KOPT-K1 (cell line): Measurements from ENCODE around the gene OTX2.

ENCODE experiments used
- H3K27ac ChIP-seq: fragments of 200-600 bp; sonication (generic); 2 replicates; pipeline ENCODE4 v1.5.1; 2016; ENCODE audit warnings: antibody characterized with exemption, mild to moderate bottlenecking, low read depth, low read length; ENCODE audit not compliant: poor library complexity, severe bottlenecking
- H3K36me3 ChIP-seq: fragments of 200-600 bp; sonication (generic); 2 replicates; pipeline ENCODE4 v1.5.1; 2017; ENCODE audit warnings: antibody characterized with exemption, mild to moderate bottlenecking, low read length, moderate library complexity; ENCODE audit not compliant: insufficient read depth
- H3K9me3 ChIP-seq: fragments of 200-600 bp; sonication (generic); 2 replicates; pipeline ENCODE4 v1.5.1; 2017; ENCODE audit warnings: antibody characterized with exemption, low read length, mild to moderate bottlenecking; ENCODE audit not compliant: insufficient read depth, poor library complexity, severe bottlenecking

The OTX2 gene

GRCh38 chr14:56816574-56817391, 6.5 kb upstream of the OTX2 start:
- Histone ChIP-seq H3K36me3 (no peaks in the 10 kb centered on the region), H3K9me3 (peaks cover 12% of the 10 kb centered on the region), H3K27ac (no peak overlapping the region)

- peaks cover 17% of the 10 kb centered on the region for H3K9me3 ChIP-seq
- no peaks in the 10 kb centered on the region for H3K36me3 ChIP-seq
- H3K27ac ChIP-seq: no peak overlapping the region
Measured at GRCh38 chr14:56815745-56816144, 5.5 kb upstream of the OTX2 start.

GRCh38 chr14:56814969-56815700, 4.9 kb upstream of the OTX2 start:
- H3K9me3 ChIP-seq: peaks cover 17% of the 10 kb centered on the region
- no peak overlapping the region for H3K27ac ChIP-seq
- no peaks in the 10 kb centered on the region for H3K36me3 ChIP-seq

- Histone ChIP-seq H3K27ac (no peak overlapping the region), H3K36me3 (no peaks in the 10 kb centered on the region), H3K9me3 (peaks cover 17% of the 10 kb centered on the region)
Measured at GRCh38 chr14:56814519-56814959, 4.3 kb upstream of the OTX2 start.

DNA sequence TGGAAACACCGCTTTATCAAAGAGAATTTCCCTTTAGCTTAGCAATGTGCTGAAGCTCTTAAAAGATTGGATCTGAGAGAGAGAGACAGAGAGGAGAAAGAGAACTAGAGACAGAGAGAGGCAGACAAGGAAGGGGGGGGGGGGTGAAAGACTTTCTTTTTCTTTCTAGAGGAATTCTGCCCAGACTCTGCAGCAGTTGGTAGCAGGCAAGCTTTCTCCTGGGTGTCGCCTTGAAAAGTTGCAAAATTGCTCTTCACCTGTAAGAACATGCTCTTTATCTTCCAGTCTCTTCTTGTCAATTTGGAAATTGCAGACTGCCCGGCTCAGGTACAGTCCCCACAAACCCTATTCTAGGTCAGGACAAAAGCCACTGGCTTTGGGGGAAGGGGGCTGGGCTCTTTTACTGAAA, 2.9 kb upstream of the OTX2 start:
- H3K9me3 ChIP-seq: peaks cover 28% of the 10 kb centered on the region
- no peaks in the 10 kb centered on the region for H3K36me3 ChIP-seq
- H3K27ac ChIP-seq: no peak overlapping the region

DNA sequence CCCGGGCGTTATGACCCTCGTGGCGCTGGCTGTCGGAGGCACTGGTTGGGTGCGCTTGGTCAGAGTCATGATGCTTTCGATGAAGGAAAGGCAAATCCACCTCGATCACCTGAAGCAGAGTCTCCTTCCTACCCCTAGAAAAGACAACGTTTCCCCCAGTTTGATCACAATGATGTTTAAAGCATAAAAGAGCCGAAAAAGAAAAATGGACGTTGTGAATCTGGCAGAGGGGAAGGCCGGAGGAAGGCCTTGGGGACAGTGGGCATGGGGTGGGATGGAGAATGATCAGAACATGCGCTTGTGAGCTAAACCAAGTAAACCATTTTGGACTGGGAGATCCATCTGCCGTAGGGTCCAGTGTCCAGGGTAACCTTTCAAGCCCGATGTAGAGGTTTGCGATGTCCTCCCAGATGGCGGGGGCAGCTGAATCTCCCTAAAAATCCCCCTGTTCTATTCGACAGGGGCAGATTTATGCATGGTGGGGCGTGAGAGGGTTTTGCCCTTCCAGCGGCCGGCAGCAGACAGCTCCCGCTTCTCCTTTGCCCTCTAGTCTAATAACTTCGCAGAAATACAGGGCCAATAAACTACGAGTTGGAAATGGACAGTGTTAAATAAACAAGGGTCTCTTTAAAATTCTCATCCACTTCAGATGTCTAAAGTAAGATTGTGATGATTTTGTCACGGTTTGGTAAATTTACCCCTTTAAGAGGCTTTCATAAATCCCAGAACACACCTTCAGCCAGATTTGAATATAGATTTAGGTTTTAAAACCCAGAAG, 2.3 kb upstream of the OTX2 start:
- Histone ChIP-seq H3K36me3 (no peaks in the 10 kb centered on the region), H3K27ac (no peak overlapping the region)

DNA sequence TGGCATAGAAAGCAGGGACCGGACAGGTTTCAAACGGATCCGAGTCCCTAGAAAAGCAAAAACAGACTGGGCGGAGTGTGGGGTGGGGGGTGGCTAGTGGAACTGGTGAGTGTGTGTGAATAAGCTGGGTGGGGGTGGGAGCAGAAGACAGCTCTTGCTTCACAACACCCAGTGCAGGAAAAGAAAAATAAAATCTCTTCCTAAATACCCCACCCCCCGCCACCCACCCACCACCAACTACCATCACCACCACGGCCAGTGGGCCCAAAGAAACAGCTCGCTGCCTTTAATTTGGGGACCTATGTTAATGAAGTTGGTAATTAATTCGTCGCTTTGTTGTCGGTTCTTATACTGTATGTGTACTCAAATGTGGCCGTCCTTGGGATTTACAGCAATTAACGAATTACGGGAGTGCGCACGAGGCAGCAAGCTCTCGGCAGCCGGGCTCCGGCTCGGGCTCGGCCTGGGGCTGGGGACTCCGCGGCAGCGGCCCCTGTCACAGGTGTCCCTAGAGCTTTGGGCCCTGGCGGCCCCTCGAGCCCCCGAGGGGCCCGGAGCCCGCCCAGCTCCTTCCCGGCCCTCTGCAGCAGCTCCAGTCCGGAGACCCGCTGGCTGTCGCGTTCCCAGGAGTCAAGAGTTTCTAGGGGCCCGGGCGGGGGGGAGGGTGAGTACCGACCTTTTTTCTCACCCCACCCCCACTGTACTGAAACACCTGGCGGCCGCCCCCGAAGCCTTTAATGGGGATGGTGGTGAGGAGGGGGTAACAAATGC, 1.5 kb upstream of the OTX2 start:
- Histone ChIP-seq H3K9me3 (peaks cover 29% of the 10 kb centered on the region), H3K27ac (no peak overlapping the region), H3K36me3 (no peaks in the 10 kb centered on the region)

More for the DNA sequence above, 2.3 kb upstream of the OTX2 start:
- peaks cover 29% of the 10 kb centered on the region for H3K9me3 ChIP-seq

- Histone ChIP-seq H3K27ac (no peak overlapping the region), H3K9me3 (peaks cover 29% of the 10 kb centered on the region), H3K36me3 (no peaks in the 10 kb centered on the region)
Measured at GRCh38 chr14:56810836-56811592, 735 bp upstream of the OTX2 start.

DNA sequence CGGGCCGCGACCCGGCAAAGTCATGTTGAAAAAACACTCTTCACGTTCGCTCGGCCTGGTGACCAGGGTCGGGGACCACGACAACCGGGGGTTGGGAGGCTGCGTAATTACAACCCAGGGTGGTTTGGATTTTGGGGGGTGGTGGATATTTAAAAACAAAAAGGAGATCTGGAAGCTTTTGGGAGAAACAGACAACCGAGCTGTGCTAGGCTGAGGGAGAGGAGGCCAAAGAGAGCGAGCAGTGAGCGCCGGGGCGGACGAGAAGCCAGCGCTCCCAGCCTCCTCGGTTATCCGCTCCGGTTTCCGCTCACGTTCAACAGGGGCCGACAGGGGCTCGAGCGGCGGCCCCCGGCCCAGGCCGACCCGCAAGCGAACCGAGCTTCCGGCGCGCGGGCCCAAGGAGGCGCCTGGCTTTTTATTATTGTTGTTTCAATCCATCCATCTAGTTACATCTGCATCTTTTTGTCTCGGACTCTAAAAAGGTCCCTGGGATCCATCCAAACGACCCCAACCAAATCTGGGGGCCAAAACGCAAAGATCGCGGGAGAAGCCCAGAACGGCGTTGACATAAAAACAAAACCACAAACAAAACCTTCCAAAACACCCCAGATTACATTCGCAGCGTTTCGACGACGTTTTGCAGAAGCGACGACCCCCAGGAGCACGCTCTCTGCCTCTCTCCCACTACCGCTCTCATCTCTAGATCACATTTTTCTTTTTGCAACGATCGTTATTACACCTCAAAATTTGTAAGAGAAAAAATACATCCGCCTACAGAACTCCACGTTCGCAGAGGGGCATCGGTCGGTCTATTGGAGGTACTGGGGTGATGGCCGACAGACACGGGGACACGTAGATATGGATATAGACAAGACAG, 771 bp downstream of the OTX2 start:
- Histone ChIP-seq H3K27ac (no peak overlapping the region), H3K36me3 (no peaks in the 10 kb centered on the region), H3K9me3 (peaks cover 33% of the 10 kb centered on the region)

GRCh38 chr14:56808383-56809269, 1.7 kb downstream of the OTX2 start:
- no peak overlapping the region for H3K27ac ChIP-seq
- no peaks in the 10 kb centered on the region for H3K36me3 ChIP-seq
- peaks cover 33% of the 10 kb centered on the region for H3K9me3 ChIP-seq

GRCh38 chr14:56808110-56808382, 2.2 kb downstream of the OTX2 start:
- Histone ChIP-seq H3K9me3 (peaks cover 33% of the 10 kb centered on the region), H3K27ac (no peak overlapping the region), H3K36me3 (no peaks in the 10 kb centered on the region)

DNA sequence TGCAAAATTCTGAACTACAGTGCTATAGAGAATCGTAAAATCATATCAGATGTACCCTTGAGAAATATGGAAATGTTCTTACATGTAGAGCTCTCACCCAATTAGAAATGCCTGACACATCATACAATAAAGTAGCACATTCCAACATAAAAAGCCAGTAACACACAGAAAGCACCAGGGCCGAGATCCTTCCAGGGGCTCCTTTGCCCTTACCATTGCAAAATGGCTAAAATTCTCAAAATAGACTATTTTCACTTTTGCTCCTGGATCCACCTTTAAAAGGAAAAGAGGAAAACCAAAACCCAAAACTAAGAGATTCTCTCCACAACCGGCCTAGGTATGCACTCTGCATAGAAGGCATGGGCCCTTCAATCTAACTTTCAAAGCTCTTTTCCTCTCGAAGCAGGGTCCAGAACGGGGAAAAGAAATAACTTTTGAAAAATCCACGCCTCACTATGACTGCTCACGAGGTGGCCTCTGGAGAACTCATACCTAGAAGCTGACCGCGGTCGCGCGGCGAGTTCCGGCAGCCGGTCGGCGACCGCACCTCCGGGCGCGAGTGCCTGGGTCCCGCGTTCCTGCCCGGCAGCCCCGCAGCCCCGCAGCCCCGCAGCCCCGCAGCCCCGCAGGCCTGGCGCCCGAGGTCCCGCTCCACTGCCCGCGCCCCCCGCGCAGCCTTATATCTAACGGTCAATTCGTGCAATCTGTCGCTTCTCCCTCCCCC, 2.7 kb downstream of the OTX2 start:
- Histone ChIP-seq H3K9me3 (peaks cover 29% of the 10 kb centered on the region), H3K27ac (no peak overlapping the region), H3K36me3 (no peaks in the 10 kb centered on the region)
